PFSK-1 (cell line): ENCODE measurements around the gene PFKP.

Experiments used
- FOXP2 ChIP-seq: optimal IDR thresholded peaks from 2 replicates; pipeline ENCODE3; 2011; ENCODE audit warnings: borderline replicate concordance, control low read depth, inconsistent platforms; ENCODE audit not compliant: insufficient read depth; ENCODE audit errors: extremely low read length, extremely low read depth
- POLR2AphosphoS5 ChIP-seq: IDR thresholded peaks from 2 replicates; pipeline ENCODE4 v1.6.1; 2012; ENCODE audit warnings: low read depth, mild to moderate bottlenecking, control low read depth, low read length, moderate library complexity
- SIN3A ChIP-seq: IDR thresholded peaks from 2 replicates; pipeline ENCODE4 v1.6.1; 2012; ENCODE audit warnings: mild to moderate bottlenecking, low read length, moderate library complexity, borderline replicate concordance; ENCODE audit not compliant: insufficient read depth
- TAF1 ChIP-seq: IDR thresholded peaks from 2 replicates; pipeline ENCODE4 v1.6.1; 2012; ENCODE audit warnings: low read length, control low read depth, borderline replicate concordance; ENCODE audit not compliant: insufficient read depth
- TF ChIP-seq, protein P1 (sequence below), 2 experiments: IDR thresholded peaks; 2 replicates each; pipeline versions ENCODE4 v1.6.1 to v1.8.0; 2011 to 2012; ENCODE audit warnings: low read depth in 2 of 2, low read length in 2 of 2, control low read depth in 1 of 2, inconsistent platforms in 1 of 2, mild to moderate bottlenecking in 1 of 2, moderate library complexity in 1 of 2; ENCODE audit not compliant: insufficient read depth in 1 of 2

PFKP gene

DNA sequence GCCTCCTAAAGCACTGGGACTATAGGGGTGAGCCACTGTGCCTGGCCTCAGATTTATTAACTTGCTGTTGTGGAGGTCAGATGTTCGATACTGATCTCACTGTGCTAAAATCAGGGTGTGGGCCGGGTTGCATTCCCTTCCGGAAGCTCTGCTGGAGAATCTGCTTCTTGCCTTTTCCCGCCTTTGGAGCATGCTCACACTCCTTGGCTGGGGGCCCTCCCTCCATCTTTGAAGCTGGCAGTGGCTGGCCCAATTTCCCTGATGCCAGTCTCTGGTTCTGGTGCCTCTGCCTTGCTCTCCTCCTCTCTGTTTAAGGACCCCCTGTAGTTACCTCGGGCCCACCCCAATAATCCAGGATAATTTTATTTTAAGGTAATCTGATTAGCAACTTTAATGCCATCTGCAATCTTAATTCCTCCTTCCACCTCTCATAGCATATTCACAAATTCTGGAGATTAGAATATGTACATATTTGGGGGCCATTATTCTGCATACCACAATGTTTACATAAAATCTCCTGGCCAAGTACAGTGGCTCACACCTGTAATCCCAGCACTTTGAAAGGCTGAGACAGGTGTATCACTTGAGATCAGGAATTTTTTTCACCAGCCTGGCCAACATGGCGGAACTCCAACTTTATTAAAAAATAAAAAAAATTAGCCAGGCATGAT is 113.1 kb downstream of the PFKP start:
- TF ChIP-seq POLR2AphosphoS5: no peak
- no peak for TF ChIP-seq FOXP2
- TF ChIP-seq, protein P1, sequence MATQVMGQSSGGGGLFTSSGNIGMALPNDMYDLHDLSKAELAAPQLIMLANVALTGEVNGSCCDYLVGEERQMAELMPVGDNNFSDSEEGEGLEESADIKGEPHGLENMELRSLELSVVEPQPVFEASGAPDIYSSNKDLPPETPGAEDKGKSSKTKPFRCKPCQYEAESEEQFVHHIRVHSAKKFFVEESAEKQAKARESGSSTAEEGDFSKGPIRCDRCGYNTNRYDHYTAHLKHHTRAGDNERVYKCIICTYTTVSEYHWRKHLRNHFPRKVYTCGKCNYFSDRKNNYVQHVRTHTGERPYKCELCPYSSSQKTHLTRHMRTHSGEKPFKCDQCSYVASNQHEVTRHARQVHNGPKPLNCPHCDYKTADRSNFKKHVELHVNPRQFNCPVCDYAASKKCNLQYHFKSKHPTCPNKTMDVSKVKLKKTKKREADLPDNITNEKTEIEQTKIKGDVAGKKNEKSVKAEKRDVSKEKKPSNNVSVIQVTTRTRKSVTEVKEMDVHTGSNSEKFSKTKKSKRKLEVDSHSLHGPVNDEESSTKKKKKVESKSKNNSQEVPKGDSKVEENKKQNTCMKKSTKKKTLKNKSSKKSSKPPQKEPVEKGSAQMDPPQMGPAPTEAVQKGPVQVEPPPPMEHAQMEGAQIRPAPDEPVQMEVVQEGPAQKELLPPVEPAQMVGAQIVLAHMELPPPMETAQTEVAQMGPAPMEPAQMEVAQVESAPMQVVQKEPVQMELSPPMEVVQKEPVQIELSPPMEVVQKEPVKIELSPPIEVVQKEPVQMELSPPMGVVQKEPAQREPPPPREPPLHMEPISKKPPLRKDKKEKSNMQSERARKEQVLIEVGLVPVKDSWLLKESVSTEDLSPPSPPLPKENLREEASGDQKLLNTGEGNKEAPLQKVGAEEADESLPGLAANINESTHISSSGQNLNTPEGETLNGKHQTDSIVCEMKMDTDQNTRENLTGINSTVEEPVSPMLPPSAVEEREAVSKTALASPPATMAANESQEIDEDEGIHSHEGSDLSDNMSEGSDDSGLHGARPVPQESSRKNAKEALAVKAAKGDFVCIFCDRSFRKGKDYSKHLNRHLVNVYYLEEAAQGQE (IDR thresholded peaks at IDR 0.05; ENCODE audit: insufficient read depth in 1 of 2, low read depth in 2 of 2, low read length in 2 of 2): no peak
- TF ChIP-seq TAF1: no peak
- TF ChIP-seq SIN3A: no peak

DNA sequence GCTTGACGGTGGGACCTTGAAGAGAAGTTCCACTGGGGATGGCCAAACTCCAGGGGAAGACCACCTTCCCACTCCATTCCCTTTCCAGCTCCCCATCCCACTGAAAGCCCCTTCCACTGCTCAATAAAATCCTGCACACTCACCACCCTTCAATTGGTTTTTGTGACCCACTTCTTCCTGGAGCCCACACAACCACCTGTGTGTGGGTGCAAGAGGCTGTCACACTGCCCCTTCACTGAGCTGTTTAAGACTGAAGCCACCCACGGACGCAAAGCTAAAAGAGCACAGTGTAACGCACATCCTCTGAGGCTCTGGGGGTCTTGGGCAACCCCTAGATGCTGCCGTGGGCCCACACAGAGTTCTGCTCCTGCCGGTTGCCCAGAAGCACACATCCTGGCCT is 118.0 kb downstream of the PFKP start:
- TF ChIP-seq POLR2AphosphoS5 (no peak), TAF1 (no peak), SIN3A (no peak), FOXP2 (no peak)
- TF ChIP-seq, protein P1 (IDR thresholded peaks at IDR 0.05; ENCODE audit: insufficient read depth in 1 of 2, low read depth in 2 of 2, low read length in 2 of 2): no peak

DNA sequence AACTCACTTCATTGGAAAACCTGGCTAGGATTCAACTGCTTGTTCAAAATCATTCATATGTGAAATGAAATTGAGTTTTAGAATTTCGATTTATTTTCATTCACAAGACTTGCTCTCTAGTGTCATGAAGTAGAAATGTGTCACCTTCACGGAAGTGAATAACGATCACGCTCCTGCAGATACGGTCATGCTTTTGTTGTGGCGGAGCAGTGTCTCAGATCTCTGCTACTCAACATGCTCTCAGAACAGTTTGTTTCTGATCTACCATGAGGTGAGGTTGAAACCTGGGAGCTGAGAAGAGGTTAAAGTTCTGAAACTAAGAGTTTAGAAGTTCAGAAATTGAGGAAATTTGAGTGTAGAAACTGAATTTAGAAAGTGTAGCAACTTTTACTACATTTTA is 119.0 kb downstream of the PFKP start:
- TF ChIP-seq FOXP2 (no peak), POLR2AphosphoS5 (no peak), SIN3A (no peak), TAF1 (no peak)
